Activated B cell treated with CpG ODN at 0.5 μM for 24 hours (primary cell): ENCODE results near the gene TFF2. TPM values are rescaled to one million over a fixed set of nuclear protein-coding genes. Genes with fewer than 3 reads are reported as not detected.

ENCODE experiments used
- ATAC-seq: fragments of 200-7000 bp; cut with Tn5 transposase; one replicate; pipeline ENCODE4 v1.10.0; 2021; ENCODE audit warnings: low read depth, mild to moderate bottlenecking, moderate library complexity
- CTCF ChIA-PET: fragments of 350-600 bp; sonication (Branson Sonifier 250); formaldehyde crosslinking; loops from one replicate; lab custom pipeline; 2021; ENCODE audit warnings: antibody characterized with exemption; lab: Charles Lee
- POLR2A ChIA-PET: fragments of 350-600 bp; sonication (Branson Sonifier 250); formaldehyde crosslinking; loops from one replicate; lab custom pipeline; 2021; ENCODE audit warnings: antibody characterized with exemption; lab: Charles Lee
- DNase-seq: peaks from one replicate; pipeline ENCODE4 v3.0.0; 2022
- H3K27ac Mint-ChIP-seq: one replicate; pipeline ENCODE4 v1.8.0; 2020; ENCODE audit warnings: mixed read lengths
- H3K27me3 Mint-ChIP-seq: one replicate; pipeline ENCODE4 v1.8.0; 2021; ENCODE audit warnings: mixed read lengths
- H3K36me3 Mint-ChIP-seq: one replicate; pipeline ENCODE4 v1.8.0; 2021; ENCODE audit warnings: low read depth, mixed read lengths
- H3K4me1 Mint-ChIP-seq: one replicate; pipeline ENCODE4 v1.8.0; 2021; ENCODE audit warnings: mixed read lengths
- H3K4me3 Mint-ChIP-seq: one replicate; pipeline ENCODE4 v1.8.0; 2020; ENCODE audit warnings: mild to moderate bottlenecking, mixed read lengths
- H3K9me3 Mint-ChIP-seq: one replicate; pipeline ENCODE4 v1.8.0; 2020; ENCODE audit warnings: mixed read lengths
- CTCF ChIP-seq: fragments of 200-600 bp; IDR thresholded peaks from one replicate; pipeline ENCODE4 v1.8.0; 2022; ENCODE audit warnings: antibody characterized with exemption, mild to moderate bottlenecking
- intact Hi-C: fragments of 100-400 bp; cut with micrococcal nuclease; formaldehyde crosslinking; loops from one replicate; pipeline ENCODE4 v1.15.1; 2024
- total RNA-seq: library from RNA; stranded (reverse); gene quantifications from 2 replicates; pipeline ENCODE4 v1.2.3, GENCODE V29; 2022

Gene TFF2
- total RNA-seq, 1 donor from 2014 or later: not detected

DNA sequence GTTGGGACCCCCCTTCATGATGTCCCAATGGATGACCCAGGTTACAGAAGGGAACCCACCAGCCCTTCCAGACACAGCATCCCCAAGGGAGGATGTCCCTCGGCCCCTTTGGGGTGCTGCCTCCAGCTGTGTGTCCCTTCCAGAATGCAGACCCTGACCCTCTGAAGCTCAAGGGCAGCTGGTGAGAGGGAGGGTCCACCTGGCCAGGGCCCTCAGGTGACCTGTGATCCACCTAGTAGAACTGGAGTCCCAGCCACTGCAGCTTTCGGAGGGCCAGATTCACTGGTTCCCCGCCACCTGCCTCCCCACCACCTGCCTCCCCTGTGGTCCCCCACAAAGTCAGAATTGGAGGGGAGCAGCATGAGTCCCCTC, 25.2 kb upstream of the TFF2 start:
- ChIA-PET CTCF (no interaction called here), POLR2A (no interaction called here)
- intact Hi-C loops: no loop called here
- Mint-ChIP-seq H3K9me3 (no peaks in the 10 kb centered on the region), H3K4me1 (peaks cover 10% of the 10 kb centered on the region), H3K27me3 (peaks cover 20% of the 10 kb centered on the region), H3K36me3 (no peaks in the 10 kb centered on the region), H3K4me3 (no peak overlapping the region), H3K27ac (no peak overlapping the region)
- no peak for TF ChIP-seq CTCF
- DNase-seq: no peak
- no peak for ATAC-seq

DNA sequence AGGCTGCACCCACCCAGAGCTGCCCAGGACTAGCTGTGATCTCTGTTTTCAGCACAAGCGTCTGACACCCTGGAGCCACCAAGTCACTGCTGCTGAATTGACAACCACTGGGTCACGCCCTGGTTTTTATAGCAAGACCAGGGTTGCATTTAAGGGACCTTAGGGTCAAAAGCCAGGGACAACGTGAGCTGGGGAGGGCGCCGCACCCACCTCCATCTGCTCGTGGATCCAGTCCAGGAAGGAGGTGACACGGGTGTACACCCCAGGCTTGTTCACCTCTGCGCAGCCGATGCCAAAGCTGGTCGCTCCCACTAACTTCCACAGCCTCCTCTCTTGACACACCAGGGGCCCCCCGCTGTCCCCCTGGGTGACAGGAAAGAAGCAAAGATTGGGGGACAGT, 24.7 kb upstream of the TFF2 start:
- peaks cover 10% of the 10 kb centered on the region for H3K4me1 Mint-ChIP-seq
- no peaks in the 10 kb centered on the region for H3K9me3 Mint-ChIP-seq
- no peaks in the 10 kb centered on the region for H3K36me3 Mint-ChIP-seq
- DNase-seq (no peak), ATAC-seq (no peak)
- no peak overlapping the region for H3K27ac Mint-ChIP-seq
- CTCF ChIA-PET: no interaction called here
- POLR2A ChIA-PET: no interaction called here
- intact Hi-C loops: no loop called here
- no peak for TF ChIP-seq CTCF
- H3K27me3 Mint-ChIP-seq: peaks cover 20% of the 10 kb centered on the region
- H3K4me3 Mint-ChIP-seq: no peak overlapping the region

DNA sequence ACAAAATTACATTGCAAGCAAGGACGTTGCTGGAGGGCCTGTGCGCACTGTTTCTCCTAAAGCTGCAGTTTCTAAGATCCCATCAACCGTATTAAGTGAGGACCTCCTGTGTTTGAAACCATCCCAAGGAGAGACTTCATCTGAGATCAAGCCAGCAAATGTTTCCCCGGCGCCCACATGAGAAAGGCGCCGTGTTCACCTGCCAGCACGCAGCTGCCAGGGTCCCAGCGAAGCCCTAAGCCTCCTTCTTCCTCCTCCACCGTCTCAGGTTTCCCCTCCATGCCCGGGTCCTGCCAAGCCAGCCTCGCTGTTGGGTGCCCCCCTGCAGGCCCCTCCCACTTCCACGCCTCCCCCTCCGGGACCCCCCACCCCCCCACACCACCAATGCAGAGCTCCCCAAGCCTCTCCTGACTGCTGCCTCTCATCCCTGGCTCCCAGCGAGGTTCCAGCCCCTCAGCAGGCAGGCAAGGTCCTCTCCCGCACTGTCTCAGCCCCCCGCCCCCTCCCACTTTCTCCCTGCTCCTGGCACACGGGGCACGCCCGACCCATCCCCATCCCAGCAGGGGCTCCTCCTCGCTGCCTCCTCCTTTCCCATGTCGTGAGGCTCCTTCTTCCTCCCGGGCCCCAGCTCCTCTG, 24.2 kb upstream of the TFF2 start:
- intact Hi-C loops: no loop called here
- ATAC-seq (no peak), DNase-seq (no peak)
- Mint-ChIP-seq H3K4me1 (peaks cover 8% of the 10 kb centered on the region), H3K27ac (no peak overlapping the region), H3K9me3 (no peaks in the 10 kb centered on the region), H3K4me3 (no peak overlapping the region), H3K27me3 (peaks cover 20% of the 10 kb centered on the region), H3K36me3 (no peaks in the 10 kb centered on the region)
- ChIA-PET CTCF (no interaction called here), POLR2A (no interaction called here)
- TF ChIP-seq CTCF: no peak

- POLR2A ChIA-PET: no interaction called here
- ATAC-seq (no peak), DNase-seq (no peak)
- Mint-ChIP-seq H3K36me3 (no peaks in the 10 kb centered on the region), H3K9me3 (no peaks in the 10 kb centered on the region), H3K27me3 (peaks cover 20% of the 10 kb centered on the region), H3K4me1 (peaks cover 3% of the 10 kb centered on the region), H3K27ac (no peak overlapping the region), H3K4me3 (no peak overlapping the region)
- intact Hi-C loops: no loop called here
- CTCF ChIA-PET: no interaction called here
- TF ChIP-seq CTCF: no peak
Measured at GRCh38 chr21:42374457-42374856, 23.7 kb upstream of the TFF2 start.

- CTCF ChIA-PET: no interaction called here
- no peak overlapping the region for H3K27ac Mint-ChIP-seq
- POLR2A ChIA-PET: no interaction called here
- no peaks in the 10 kb centered on the region for H3K9me3 Mint-ChIP-seq
- peaks cover 20% of the 10 kb centered on the region for H3K27me3 Mint-ChIP-seq
- TF ChIP-seq CTCF: no peak
- DNase-seq (no peak), ATAC-seq (no peak)
- no peak overlapping the region for H3K4me3 Mint-ChIP-seq
- H3K36me3 Mint-ChIP-seq: no peaks in the 10 kb centered on the region
- no peaks in the 10 kb centered on the region for H3K4me1 Mint-ChIP-seq
- intact Hi-C loops: no loop called here
Measured at GRCh38 chr21:42373908-42374455, 23.2 kb upstream of the TFF2 start.
